Body of pancreas (tissue), 4 donors: Measurements from ENCODE around the gene ANGPTL4. TPM values are rescaled to one million over a fixed set of nuclear protein-coding genes. Genes with fewer than 3 reads are reported as not detected.
"Not testable (repeated sequence)": the region's sequence is repeated elsewhere in the genome, so short reads cannot be mapped to it uniquely, and the experiment has no call there.

Experiments
- ATAC-seq: fragments of 150-250 bp; one replicate; pipeline ENCODE4 v1.9.1; 2016
- DNase-seq, 4 donors: peaks; one replicate each; pipeline ENCODE4 v3.0.0-alpha.2; 2019
- H3K27ac ChIP-seq, 4 donors: fragments of 200-600 bp; sonication (generic); 1 replicate in 3 of 4; 2 replicates in 1 of 4; pipeline versions ENCODE4 v1.5.1 to v1.6.1; 2016 to 2019; ENCODE audit warnings: mild to moderate bottlenecking in 1 of 4, mixed read lengths in 1 of 4, moderate library complexity in 1 of 4
- H3K27me3 ChIP-seq, 2 donors: fragments of 200-600 bp; sonication (generic); one replicate each; pipeline ENCODE4 v1.6.0; 2016; ENCODE audit warnings: mild to moderate bottlenecking in 1 of 2
- H3K36me3 ChIP-seq, 2 donors: fragments of 200-600 bp; sonication (generic); replicated peaks in 1 of 2; 2 replicates each; pipeline ENCODE4 v1.5.1; 2016; ENCODE audit warnings: low read depth in 2 of 2; ENCODE audit not compliant: insufficient read depth in 1 of 2
- H3K4me1 ChIP-seq: fragments of 200-600 bp; sonication (generic); one replicate; pipeline ENCODE4 v1.6.0; 2016
- H3K4me3 ChIP-seq, 2 donors: fragments of 200-600 bp; sonication (generic); 1 replicate in 1 of 2; 2 replicates in 1 of 2; pipeline ENCODE4 v1.5.1; 2016 to 2019
- H3K9me3 ChIP-seq, 3 donors: fragments of 200-600 bp; sonication (generic); 1 replicate in 2 of 3; 2 replicates in 1 of 3; pipeline ENCODE4 v1.5.1; 2016
- CTCF ChIP-seq, 7 experiments: fragments of 450-650 bp in 4 of 7; fragments of 200-600 bp in 3 of 7; sonication (generic) in 3 of 7; IDR thresholded peaks; one replicate each; pipeline ENCODE4 v1.5.1; 2016 to 2019; ENCODE audit warnings: antibody characterized with exemption in 7 of 7
- POLR2A ChIP-seq, 3 donors: fragments of 450-650 bp; IDR thresholded peaks; one replicate each; pipeline ENCODE4 v1.6.1; 2016; ENCODE audit warnings: antibody characterized with exemption in 3 of 3, mild to moderate bottlenecking in 2 of 3
- WGBS, 2 donors: methylation state at CpG; one replicate each; pipeline ENCODE4 v1.1.5; 2017; 5-methylcytosine and 5-hydroxymethylcytosine counted together
- intact Hi-C: fragments of 100-400 bp; cut with DNase I; formaldehyde crosslinking; loops from one replicate; pipeline ENCODE4 v1.15.1; 2023
- total RNA-seq, 2 donors: library from RNA; depleted of rRNA; stranded (reverse); fragments of >200 nt; gene quantifications; one replicate each; pipeline ENCODE4 v1.1.0, GENCODE V29; 2016

ANGPTL4 gene
- total RNA-seq, 2 donors from 2014 or later: 68.7 to 110 TPM

GRCh38 chr19:8377598-8377997 is 13.6 kb downstream of the ANGPTL4 start:
- Histone ChIP-seq H3K4me1 (peaks cover 30% of the 10 kb centered on the region), H3K9me3 (no peaks in the 10 kb centered on the region), H3K27me3 (no peaks in the 10 kb centered on the region), H3K36me3 (no peaks in the 10 kb centered on the region), H3K27ac (no peak overlapping the region), H3K4me3 (no peak overlapping the region)
- intact Hi-C loops: no loop called here
- TF ChIP-seq POLR2A (IDR thresholded peaks at IDR 0.05) (no peak), CTCF (IDR thresholded peaks at IDR 0.05) (no peak)
- 50 to 60% methylated on average over 1 of the region's 1 CpG for WGBS, 2 donors
- ATAC-seq: no peak
- no peak for DNase-seq

GRCh38 chr19:8379156-8379891 is 15.4 kb downstream of the ANGPTL4 start:
- H3K4me3 ChIP-seq, ATAC-seq, H3K9me3 ChIP-seq, DNase-seq, H3K27ac ChIP-seq, intact Hi-C loops, H3K36me3 ChIP-seq, H3K27me3 ChIP-seq: not testable (repeated sequence)
- peaks cover 13% of the 10 kb centered on the region for H3K4me1 ChIP-seq
- 92 to 97% methylated on average over 13 of the region's 13 CpGs for WGBS, 2 donors

- peak overlapping the region in 1 of 4 donors; percentile 17 for H3K27ac ChIP-seq
- H3K36me3 ChIP-seq: not testable (repeated sequence)
- 77 to 95% methylated on average over 4 of the region's 4 CpGs for WGBS, 2 donors
Observed at GRCh38 chr19:8384569-8384968, 20.6 kb downstream of the ANGPTL4 start.

GRCh38 chr19:8385103-8385502 is 21.1 kb downstream of the ANGPTL4 start:
- H3K9me3 ChIP-seq, intact Hi-C loops, H3K36me3 ChIP-seq, H3K4me3 ChIP-seq, ATAC-seq, H3K27me3 ChIP-seq, DNase-seq: not testable (repeated sequence)
- H3K4me1 ChIP-seq: peaks cover 59% of the 10 kb centered on the region
- WGBS, 2 donors: 23 to 24% methylated on average over 2 of the region's 2 CpGs
- peak overlapping the region; percentile 57 to 100 (median 70) for H3K27ac ChIP-seq

More at GRCh38 chr19:8384569-8384968, 20.6 kb downstream of the ANGPTL4 start:
- ATAC-seq, intact Hi-C loops, H3K9me3 ChIP-seq, H3K27me3 ChIP-seq, H3K4me3 ChIP-seq, DNase-seq: not testable (repeated sequence)
- peaks cover 57% of the 10 kb centered on the region for H3K4me1 ChIP-seq

GRCh38 chr19:8385566-8385965 is 21.6 kb downstream of the ANGPTL4 start:
- H3K9me3 ChIP-seq, H3K27me3 ChIP-seq, DNase-seq, H3K36me3 ChIP-seq, H3K4me3 ChIP-seq, ATAC-seq, intact Hi-C loops: not testable (repeated sequence)
- WGBS, 2 donors: 31 to 47% methylated on average over 3 of the region's 3 CpGs
- H3K27ac ChIP-seq: peak overlapping the region; percentile 57 to 100 (median 70)
- H3K4me1 ChIP-seq: peaks cover 59% of the 10 kb centered on the region

GRCh38 chr19:8386419-8386818 is 22.5 kb downstream of the ANGPTL4 start:
- H3K27me3 ChIP-seq, H3K4me3 ChIP-seq, H3K36me3 ChIP-seq, ATAC-seq, DNase-seq, H3K9me3 ChIP-seq, intact Hi-C loops: not testable (repeated sequence)
- Histone ChIP-seq H3K27ac (peak overlapping the region; percentile 57 to 100 (median 70)), H3K4me1 (peaks cover 66% of the 10 kb centered on the region)
- WGBS, 2 donors: 80% methylated on average over 7 to 9 of the region's 9 CpGs

GRCh38 chr19:8386990-8387389 is 23.0 kb downstream of the ANGPTL4 start:
- 70 to 81% methylated on average over 4 of the region's 4 CpGs for WGBS, 2 donors
- Histone ChIP-seq H3K36me3 (no peaks in the 10 kb centered on the region), H3K9me3 (no peaks in the 10 kb centered on the region), H3K4me1 (peaks cover 71% of the 10 kb centered on the region), H3K4me3 (no peak overlapping the region), H3K27me3 (no peaks in the 10 kb centered on the region), H3K27ac (peak overlapping the region in 3 of 4 donors; percentile 100)
- intact Hi-C loops: no loop called here
- TF ChIP-seq CTCF (IDR thresholded peaks at IDR 0.05) (no peak), POLR2A (IDR thresholded peaks at IDR 0.05) (no peak)
- ATAC-seq (no peak), DNase-seq (no peak)
